ENCODE results near the gene PPP5C. TPM values are rescaled to one million over a fixed set of nuclear protein-coding genes. Genes with fewer than 3 reads are reported as not detected.
"Not testable (repeated sequence)": the region's sequence is repeated elsewhere in the genome, so short reads cannot be mapped to it uniquely, and the experiment has no call there.

Gene PPP5C
- total RNA-seq, 1 donor from 2014 or later, result 65.0 TPM

DNA sequence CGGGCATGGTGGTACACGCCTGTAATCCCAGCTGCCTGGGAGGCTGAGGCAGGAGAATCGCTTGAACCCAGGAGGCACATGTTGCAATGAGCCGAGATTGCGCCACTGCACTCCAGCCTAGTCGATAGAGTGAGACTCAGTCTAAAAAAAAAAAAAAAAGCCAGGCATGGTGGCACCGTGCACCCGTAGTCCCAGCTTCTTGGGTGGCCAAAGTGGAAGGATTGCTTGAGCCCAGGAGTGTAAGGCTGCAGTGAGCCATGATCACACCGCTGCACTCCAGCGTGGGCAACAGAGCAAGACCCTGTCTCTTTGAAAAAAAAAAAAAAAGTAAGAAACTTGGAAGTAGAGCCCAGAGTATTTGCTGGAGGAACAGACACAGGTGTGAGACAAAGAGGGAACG lies 38.7 kb downstream of the PPP5C start:
- DNase-seq (ENCODE audit: low read depth in 2 of 2), result no peak

DNA sequence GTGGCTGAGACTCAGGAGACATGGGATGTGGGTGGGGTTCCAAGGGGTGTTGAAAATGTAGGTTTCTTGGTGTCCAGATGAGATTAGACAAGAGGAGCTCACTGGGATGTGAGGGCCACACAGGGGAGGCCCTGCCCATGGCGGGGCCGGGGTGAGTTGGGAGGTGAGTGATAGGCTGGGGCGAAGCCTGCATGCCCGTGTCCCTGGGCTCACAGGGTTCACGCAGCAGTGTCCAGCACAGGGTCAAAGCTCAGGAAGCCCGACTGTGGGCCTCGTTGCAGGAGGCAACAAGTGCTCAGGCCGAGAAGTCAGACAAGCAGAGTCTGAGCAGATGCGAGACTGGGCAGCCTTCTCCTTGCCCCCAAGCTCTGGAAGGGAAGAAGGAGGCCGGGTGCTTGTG lies 39.3 kb downstream of the PPP5C start:
- no peak for DNase-seq (ENCODE audit: low read depth in 2 of 2)

DNA sequence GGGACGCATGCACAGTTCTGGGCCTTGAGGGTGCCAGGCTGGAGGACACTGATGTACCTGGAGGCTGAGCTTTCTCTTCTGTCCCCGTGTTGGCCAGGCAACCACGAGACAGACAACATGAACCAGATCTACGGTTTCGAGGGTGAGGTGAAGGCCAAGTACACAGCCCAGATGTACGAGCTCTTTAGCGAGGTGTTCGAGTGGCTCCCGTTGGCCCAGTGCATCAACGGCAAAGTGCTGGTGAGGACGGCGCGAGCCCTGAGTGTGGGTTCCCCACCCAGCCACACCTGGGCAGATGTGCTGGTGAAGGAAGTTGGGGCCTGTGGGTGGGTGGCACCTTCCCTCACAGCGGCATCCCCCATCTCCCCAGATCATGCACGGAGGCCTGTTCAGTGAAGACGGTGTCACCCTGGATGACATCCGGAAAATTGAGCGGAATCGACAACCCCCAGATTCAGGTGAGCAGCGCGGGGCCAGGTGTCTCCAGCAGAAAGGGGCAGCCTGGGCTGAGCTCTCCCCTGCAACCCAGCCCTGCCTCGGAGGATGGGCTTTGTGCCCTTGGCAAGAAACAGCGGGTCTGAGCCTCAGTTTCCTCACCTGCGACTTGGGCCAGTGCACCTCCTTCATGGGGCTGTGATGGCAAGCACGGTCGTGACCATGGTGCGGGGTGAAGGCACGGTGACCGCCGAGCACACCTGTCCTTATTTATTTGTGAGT lies 40.3 kb downstream of the PPP5C start:
- DNase-seq (ENCODE audit: low read depth in 2 of 2), result no peak

DNA sequence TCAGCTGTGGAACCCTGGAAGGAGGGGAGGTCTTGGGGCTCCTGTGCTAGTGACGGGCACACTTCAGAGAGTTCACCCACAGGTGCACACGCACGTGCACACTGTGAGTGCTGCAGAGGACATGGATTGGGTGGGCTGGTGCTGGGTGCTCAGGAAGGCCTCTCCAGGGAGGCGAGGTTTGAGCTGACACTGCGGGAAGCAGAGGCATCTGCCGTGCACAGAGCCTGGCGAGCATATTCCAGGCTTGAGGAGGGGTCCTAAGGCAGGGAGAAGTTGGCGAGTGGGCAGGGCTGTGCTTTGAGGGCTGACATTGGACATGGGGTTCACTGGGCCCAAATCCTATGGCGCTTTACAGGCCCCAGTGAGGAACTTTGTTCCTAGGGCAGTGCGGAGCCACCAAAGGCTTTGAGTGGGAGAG lies 40.8 kb downstream of the PPP5C start:
- DNase-seq (ENCODE audit: low read depth in 2 of 2), result no peak

DNA sequence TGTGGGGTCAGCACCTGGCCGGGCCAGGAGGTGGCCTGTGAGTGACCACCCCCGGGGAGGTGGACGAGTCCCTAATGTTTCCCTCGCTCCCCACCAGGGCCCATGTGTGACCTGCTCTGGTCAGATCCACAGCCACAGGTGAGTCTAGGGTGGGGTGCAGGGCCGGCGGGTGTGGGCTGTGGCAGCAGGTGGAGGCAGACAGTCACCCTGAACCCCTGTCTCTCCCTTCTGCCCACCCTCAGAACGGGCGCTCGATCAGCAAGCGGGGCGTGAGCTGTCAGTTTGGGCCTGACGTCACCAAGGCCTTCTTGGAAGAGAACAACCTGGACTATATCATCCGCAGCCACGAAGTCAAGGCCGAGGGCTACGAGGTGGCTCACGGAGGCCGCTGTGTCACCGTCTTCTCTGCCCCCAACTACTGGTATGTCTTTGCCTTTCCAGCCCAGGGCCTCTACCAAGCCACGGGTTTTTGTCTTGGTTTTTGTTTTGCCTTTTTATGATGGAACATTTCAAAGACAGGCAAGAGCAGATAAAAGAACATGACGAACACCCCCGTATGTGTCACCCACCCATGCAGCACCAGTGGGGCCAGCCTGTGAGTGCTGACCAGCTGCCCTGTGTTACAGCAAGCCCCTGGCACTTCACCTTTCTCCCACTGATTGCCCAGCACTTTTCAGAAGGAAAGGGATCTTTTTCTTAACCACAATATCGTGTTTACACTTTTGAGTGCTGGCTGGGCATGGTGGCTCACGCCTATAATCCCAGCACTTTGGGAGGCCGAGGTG lies 41.6 kb downstream of the PPP5C start:
- DNase-seq (ENCODE audit: low read depth in 2 of 2), result no peak

DNA sequence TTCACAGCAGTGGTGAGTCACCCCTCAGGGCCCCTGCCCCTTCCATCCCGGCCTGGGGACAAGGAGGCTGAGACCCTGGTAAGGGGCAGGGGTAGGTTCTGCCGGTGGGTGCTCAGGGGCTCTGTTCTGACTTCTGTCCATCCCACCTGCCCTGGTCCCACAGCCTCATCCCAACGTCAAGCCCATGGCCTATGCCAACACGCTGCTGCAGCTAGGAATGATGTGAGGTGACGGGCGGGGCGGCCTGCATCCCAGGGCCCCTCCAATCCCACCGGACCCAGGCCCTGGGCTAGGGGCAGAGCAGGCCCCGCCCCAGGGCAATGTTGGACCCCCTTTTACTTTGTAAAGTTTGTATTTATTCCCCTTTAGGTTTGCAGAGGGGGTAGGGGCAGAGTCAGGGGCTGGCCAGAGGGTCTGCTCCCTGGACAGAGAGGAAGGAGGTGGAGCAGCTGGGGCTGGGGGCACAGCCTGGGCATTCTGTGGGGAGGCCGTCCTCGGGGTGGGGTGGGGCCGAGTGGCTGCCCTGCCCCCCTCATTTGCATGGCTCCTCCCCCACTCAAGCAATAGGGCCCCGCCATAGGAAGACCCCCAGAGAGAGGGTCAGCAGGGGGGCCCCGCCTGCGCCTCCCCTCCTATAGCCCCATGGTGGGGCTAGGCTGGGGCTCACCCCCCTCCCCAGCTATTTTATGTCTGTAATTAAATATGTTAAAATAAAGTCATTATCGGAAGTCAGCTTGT lies 43.4 kb downstream of the PPP5C start:
- no peak for DNase-seq (ENCODE audit: low read depth in 2 of 2)

DNA sequence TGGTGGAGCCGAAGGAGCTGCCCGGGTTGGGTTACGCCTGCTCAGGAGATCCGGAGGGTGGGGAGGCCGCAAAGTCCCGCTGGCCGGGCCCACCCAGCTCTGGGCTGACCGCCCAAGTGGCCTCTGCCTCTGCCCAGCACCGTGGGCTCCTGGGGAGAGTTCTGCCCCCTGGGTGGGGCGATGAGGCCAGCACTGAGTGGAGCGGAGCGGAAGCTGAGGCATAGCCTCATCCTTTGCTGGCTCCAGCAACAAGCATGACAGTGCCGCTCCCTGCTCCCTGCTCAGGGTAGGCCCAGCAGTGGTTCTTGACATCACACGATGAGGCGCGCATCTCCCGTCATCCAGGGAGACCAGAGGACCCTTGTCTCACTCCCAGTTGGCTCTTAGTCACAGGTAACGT lies 44.0 kb downstream of the PPP5C start:
- no peak for DNase-seq (ENCODE audit: low read depth in 2 of 2)

DNA sequence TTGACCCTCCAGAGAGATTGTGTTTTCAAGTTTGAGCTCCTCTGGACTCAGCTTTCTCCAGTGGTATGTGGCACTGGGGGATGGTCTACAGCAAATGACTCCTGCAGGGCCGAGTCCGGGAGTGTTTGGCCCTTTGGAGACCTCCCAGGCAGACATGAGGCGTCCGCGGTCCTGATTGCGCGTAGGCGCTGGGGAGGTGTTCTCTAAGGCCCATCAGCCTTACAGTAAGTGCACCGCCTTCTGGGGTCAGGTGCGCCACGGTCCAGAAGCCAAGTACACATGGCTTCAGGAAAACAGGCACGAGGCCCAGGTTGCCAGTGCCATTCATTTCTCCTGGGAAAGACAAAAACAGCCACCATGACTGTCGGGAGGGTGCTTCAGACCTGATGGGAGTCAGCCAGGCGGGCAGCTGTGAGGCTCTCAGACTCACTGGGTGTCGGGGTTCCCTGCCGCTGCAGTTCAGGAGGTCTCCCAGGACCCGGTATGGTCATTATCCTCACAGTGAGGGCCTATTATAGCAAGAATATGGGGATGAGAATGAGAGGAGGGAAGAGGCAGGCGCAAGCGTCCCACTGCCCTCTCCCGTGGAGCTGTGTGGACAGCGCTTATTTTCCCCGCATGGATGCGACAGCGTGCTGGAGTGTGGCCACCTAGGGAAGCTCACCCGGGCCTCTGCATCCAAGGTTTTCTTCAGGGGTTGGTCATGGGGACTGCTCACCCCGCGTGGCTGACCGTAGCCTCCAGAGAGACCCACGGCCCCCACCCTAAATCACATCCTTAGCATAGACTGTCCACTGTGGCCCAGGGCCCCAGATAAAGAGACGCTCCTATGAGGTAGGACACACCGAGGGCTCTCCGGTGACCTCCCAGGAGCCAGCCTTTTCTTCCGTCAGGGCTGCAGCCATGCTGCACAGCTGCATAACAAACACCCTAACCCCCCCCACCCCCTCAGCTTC lies 44.7 kb downstream of the PPP5C start:
- no peak for DNase-seq (ENCODE audit: low read depth in 2 of 2)

DNA sequence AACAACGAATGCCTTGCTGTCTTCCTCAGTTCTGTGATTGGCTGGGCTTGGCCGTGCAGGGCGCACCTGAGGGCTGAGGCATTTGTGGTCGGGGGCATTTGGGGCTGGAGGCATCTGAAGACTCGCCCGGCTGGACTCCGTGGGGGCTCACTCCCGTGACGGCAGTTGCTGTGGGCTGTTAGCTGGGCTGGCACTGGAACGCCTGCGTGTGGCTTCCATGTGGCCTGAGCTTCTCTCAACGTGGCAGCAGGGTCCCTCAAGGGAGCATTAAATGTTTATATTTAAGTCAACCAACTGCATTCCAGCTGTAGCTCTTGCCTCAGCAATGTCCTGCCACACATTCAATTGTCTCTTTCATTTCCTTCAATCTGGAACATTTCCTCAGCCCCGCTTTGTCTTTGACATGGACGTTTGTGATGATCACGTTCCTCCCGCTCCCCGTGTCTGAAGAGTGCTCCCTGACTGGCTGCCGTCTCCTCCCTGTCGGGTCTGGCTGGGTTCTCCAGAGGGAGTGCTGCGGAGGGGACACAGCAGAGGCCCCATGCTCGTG lies 45.4 kb downstream of the PPP5C start:
- DNase-seq (ENCODE audit: low read depth in 2 of 2), result peak in 1 of 2 donors; percentile 43

DNA sequence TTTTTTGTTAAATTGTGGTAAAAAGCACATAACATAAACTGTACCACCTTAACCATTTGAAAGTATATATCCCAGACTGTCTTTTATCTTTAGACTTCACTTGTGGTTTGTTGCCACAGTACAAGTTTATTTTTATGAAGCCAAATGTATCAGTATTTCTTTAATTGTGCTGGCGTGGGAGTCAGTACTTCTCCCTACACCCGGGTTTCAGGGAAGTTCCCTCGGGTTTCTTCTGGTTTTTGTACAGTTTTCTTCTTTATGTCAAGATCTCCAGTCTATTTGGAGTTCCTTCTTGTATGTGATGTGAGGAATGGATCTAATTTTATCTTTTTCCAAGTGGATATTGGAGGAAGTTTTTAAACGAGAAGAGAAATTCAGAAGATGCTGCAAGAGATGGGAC lies 46.0 kb downstream of the PPP5C start:
- no peak for DNase-seq (ENCODE audit: low read depth in 2 of 2)

DNA sequence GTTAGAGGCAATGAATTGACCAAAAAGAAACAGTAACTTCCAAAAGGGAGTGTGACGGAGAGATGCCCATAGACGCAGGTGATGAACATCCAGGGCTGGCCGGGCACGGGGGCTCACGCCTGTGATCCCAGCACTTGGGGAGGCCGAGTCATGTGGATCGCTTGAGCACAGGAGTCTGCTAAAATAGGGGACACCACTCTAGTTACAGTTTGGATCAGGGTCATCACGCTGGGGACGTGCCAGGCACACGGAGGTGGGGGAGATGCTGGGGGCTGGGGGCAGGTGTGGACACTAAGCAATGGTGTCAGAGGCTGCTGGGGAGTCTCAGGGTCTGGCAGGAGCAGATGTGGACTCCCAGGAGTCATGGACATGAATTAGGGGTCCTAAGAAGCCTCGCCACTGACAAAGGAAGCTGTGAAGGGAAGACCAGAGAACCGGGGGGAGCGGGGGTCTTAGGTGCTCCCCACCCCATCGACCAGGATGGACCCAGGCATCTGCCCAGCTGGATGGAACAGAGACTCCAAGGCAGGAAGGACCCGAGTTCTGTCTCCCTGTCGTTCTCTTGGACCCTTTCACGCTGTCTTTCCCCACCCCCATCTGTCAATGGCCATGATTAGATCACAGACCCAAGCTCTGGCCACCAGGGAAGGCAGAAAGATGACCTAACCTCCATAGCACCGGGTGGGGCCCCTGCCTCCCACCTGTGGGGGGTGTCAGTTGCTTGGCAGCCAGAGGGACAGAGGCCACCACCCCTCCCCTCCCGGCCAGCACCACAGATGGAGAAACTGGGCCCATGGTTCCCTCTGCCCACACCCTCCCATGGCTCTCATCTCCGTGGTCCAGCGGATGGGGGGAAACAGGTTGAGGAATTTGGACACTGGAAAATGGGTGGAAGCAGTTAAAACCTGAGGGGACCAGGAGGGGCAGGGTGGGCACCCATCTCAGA lies 46.8 kb downstream of the PPP5C start:
- DNase-seq (ENCODE audit: low read depth in 2 of 2), result no peak

DNA sequence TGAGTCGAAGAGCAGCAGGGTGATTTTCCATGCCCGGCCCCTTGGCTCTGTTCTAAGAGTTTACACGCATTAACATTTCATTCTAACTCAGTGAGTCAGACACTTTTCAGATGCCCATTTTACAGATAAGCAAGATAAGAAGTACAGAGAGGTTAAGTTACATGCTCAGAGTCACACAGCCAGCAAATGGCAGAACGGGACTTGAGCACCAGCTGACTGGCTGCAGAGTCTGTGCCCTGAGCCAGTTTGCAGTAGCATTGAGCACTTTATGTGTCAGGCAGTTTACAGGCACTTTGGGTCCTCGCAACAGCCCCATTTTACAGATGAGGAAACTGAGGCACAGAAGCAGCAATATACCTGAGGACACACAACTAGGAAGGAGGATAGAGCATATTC lies 47.5 kb downstream of the PPP5C start:
- DNase-seq (ENCODE audit: low read depth in 2 of 2), result no peak

DNA sequence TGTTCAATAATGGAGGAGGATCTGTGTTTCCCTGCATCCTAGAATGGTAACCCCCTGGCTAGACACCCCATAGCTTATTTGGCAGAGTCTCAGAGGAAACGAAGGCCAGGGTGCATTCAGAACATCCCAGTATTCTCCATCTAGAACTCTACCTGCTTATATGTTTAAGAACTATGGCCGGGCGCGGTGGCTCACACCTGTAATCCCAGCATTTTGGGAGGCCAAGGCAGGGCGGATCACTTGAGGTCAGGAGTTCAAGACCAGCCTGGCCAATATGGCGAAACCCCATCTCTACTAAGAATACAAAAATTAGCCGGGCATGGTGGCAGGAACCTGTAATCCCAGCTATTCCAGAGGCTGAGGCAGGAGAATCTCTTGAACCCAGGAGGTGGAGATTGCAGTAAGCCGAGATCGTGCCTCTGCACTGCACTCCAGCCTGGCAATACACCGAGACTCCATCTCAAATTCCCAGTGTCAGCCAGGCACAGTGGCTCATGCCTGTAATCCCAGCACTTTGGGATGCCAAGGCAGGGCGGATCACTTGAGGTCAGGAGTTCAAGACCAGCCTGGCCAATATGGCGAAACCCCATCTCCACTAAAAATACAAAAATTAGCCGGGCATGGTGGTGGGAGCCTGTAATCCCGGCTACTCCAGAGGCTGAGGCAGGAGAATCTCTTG lies 51.1 kb downstream of the PPP5C start:
- DNase-seq (ENCODE audit: low read depth in 2 of 2), result not testable (repeated sequence)

DNA sequence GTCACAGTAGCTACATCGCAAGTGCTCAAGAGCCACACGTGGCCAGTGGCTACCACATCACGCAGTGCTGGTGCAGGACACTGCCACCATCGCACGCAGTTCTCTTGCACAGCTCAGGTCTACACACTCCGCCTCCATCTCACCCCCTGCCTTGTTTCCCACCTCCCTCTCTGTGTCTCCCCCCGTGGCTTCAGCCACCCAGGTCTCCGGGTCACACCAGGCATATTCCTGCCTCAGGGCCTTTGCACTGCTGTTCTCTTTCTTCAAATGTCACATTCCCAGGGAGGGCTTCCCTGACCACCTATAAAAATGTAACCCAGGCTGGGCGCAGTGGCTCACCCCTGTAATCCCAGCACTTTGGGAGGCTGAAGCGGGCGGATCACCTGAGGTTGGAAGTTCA lies 55.8 kb downstream of the PPP5C start:
- no peak for DNase-seq (ENCODE audit: low read depth in 2 of 2)

DNA sequence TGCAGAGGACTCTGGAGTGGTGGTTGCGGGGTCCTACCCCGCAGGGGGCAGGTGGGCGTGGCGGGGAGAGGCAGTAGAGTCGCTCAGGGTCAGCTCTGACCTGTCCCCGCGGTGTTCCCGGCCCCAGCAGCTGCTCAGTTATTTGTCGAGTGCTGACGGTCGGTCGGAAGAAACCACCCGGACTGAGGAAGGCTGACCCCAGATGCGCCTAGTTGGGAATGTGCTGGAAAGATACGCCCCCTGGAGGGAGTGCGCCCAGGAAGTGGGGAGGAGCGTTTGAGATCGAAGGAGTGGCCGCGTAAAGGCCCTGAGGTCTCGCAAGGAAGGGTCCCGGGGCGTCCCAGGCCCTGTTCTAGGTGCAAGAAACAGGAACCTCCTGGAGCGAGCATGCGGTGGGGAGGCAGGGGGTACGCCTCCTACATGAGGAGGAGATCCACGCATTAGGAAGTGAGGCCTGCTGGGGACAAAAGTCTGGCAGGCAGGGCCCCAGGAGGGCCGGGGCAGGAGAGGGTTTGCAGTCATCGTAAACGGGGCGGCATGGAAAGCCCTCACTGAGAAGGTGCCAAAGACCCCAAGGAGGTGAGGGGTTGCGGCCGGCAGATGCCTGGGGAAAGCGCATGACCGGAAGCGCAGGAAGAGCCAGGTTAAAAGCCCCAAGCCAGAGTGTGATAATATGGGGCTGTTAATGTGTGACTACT lies 57.3 kb downstream of the PPP5C start:
- no peak for DNase-seq (ENCODE audit: low read depth in 2 of 2)

DNA sequence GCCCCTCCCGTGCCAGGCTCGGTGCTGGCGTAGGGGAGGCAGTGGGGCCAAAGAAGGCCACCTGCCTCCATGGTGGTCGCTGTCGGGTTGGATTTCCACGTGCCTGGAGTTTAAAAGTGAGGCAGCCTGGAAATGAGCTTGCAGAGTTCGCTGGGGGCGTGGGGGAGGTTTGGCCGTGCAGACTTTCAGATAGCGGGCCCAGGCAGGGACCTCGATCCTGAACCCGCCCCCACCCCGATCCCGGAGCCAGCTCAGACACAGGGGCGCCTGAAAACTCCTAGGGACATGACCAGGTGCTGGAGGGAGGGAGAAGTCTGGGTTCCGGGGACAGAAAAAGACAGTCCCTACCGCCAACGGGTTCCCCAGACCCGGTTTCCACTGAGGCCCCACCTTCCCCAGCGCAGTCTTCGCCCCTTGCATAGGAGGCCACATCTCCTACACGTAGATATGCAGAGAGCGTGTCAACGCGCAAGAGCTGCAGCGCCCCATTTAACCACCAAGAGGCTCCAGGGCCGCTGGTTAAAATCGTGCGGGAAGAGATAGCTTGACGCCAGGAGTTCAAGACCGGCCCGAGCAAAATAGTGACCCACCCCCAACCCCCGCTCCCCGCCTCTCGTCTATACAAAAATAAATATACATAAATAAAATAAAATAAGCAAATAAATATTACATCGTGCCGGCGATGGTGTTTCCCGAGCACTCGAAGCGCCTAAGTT lies 58.0 kb downstream of the PPP5C start:
- no peak for DNase-seq (ENCODE audit: low read depth in 2 of 2)

DNA sequence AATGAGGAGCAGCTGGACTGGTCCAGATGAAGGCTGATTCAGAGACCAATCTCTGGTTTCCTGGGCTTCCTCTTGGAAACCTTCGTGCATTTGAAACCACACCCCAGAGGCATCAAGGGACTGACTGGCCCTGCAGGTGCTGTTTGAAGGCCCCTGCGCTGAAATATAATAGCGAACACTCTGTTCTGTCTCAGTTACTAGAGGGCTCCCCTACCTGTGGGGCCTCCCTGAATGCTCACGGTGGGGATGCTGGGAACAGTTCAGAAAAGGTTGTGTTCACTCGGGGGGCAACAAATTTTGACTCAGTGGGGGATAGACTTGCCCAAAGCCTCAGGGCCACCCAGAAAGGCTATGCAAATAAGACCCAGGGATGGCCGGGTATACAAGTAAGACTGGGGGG lies 60.1 kb downstream of the PPP5C start:
- no peak for DNase-seq (ENCODE audit: low read depth in 2 of 2)
